Kidney (tissue), 14 donors: ENCODE results near the gene OSBPL10. TPM values are rescaled to one million over a fixed set of nuclear protein-coding genes. Genes with fewer than 3 reads are reported as not detected.

Source experiments
- DNase-seq, 5 donors: peaks; one replicate each; pipeline ENCODE4 v3.0.0-alpha.2; 2013 to 2020
- FAIRE-seq: peaks from 2 replicates; lab custom pipeline; 2012; peaks lifted over from hg19 to GRCh38; lab: Jason Lieb, UNC
- H3K27ac ChIP-seq, 2 donors: one replicate each; pipeline ENCODE4 v1.7.0; 2013; ENCODE audit warnings: low read depth in 2 of 2, low read length in 2 of 2, inconsistent platforms in 1 of 2
- H3K27me3 ChIP-seq: one replicate; pipeline ENCODE4 v1.7.1; 2013; ENCODE audit warnings: low read length, inconsistent platforms; ENCODE audit not compliant: control insufficient read depth, insufficient read depth
- H3K36me3 ChIP-seq, 3 donors: one replicate each; pipeline versions ENCODE4 v1.7.0 to v1.7.1; 2013; ENCODE audit warnings: low read length in 3 of 3, control low read depth in 1 of 3, inconsistent platforms in 1 of 3; ENCODE audit not compliant: insufficient read depth in 3 of 3, control insufficient read depth in 2 of 3
- H3K4me1 ChIP-seq, 3 donors: one replicate each; pipeline versions ENCODE4 v1.7.0 to v1.7.1; 2013; ENCODE audit warnings: low read length in 3 of 3, inconsistent platforms in 1 of 3, low read depth in 1 of 3; ENCODE audit not compliant: control insufficient read depth in 2 of 3, insufficient read depth in 2 of 3
- H3K4me3 ChIP-seq, 3 donors: one replicate each; pipeline versions ENCODE4 v1.7.0 to v1.8.1; 2013; ENCODE audit warnings: low read length in 3 of 3, control low read depth in 1 of 3, inconsistent platforms in 1 of 3
- H3K9ac ChIP-seq, 3 donors: one replicate each; pipeline versions ENCODE4 v1.7.0 to v1.7.1; 2013; ENCODE audit warnings: low read length in 3 of 3, control low read depth in 1 of 3, inconsistent platforms in 1 of 3
- H3K9me3 ChIP-seq, 3 donors: one replicate each; pipeline versions ENCODE4 v1.7.0 to v1.7.1; 2013; ENCODE audit warnings: low read length in 3 of 3, control low read depth in 1 of 3, inconsistent platforms in 1 of 3; ENCODE audit not compliant: control insufficient read depth in 2 of 3, insufficient read depth in 1 of 3
- CTCF ChIP-seq: IDR thresholded peaks from 3 replicates; pipeline ENCODE4 v1.5.1; 2012; ENCODE audit warnings: mild to moderate bottlenecking, moderate library complexity, borderline replicate concordance; ENCODE audit not compliant: insufficient read depth; ENCODE audit errors: extremely low read depth
- intact Hi-C: fragments of 100-400 bp; cut with DNase I; formaldehyde crosslinking; loops from one replicate; pipeline ENCODE4 v1.11.1; 2022
- polyA plus RNA-seq: library from polyadenylated mRNA; stranded (reverse); fragments of 350-450 nt; fragmentation: Illumina TruSeq; extraction: RNeasy Lipid Tissue Mini Kit (QIAGEN cat#74804); gene quantifications from one replicate; pipeline ENCODE4 v1.2.3, GENCODE V29; 2014; ENCODE audit warnings: low read depth, low replicate concordance; ENCODE audit not compliant: insufficient read depth
- total RNA-seq: library from RNA; stranded (reverse); fragmentation: NEBNext Ultra II Directional; extraction: Animal tissue kit (Norgen Biotek cat#: 25700); gene quantifications from one replicate; pipeline ENCODE4 v1.2.1, GENCODE V29; 2021
- donor health status: control.
- donor health status: control.
- donor health status: control.
- donor health status: control.
- donor health status: control.
- donor health status: DM: yes; HTN: yes; CAD: no.
- donor health status: Normal renal cell carcinoma (clear cell type).

Gene OSBPL10
- total and polyA plus RNA-seq, 2 donors from 2014 or later, result 11.8 to 89.3 TPM

- no peak for DNase-seq
- H3K27ac ChIP-seq, result no peak overlapping the region
- intact Hi-C loops, result no loop called here
Measured at GRCh38 chr3:31752305-31753049, 228.6 kb downstream of the OSBPL10 start.

GRCh38 chr3:31750341-31750740, 230.7 kb downstream of the OSBPL10 start:
- Histone ChIP-seq H3K4me1 (peaks cover 0 to under 1% (median 0%) of the 10 kb centered on the region in 3 donors), H3K27me3 (no peaks in the 10 kb centered on the region), H3K9ac (no peak overlapping the region), H3K9me3 (no peaks in the 10 kb centered on the region), H3K4me3 (no peak overlapping the region), H3K27ac (no peak overlapping the region), H3K36me3 (no peaks in the 10 kb centered on the region)
- TF ChIP-seq CTCF, result no peak
- intact Hi-C loops, result no loop called here
- DNase-seq, result no peak
- no peak for FAIRE-seq

More at GRCh38 chr3:31752305-31753049, 228.6 kb downstream of the OSBPL10 start:
- no peak for FAIRE-seq
- Histone ChIP-seq H3K4me3 (no peak overlapping the region), H3K4me1 (peaks cover 0 to 6% (median 6%) of the 10 kb centered on the region in 3 donors), H3K36me3 (no peaks in the 10 kb centered on the region), H3K9me3 (no peaks in the 10 kb centered on the region), H3K9ac (no peak overlapping the region), H3K27me3 (no peaks in the 10 kb centered on the region)
- no peak for TF ChIP-seq CTCF

- intact Hi-C loops, result no loop called here
- no peak for FAIRE-seq
- Histone ChIP-seq H3K27me3 (no peaks in the 10 kb centered on the region), H3K9ac (no peak overlapping the region), H3K27ac (no peak overlapping the region), H3K36me3 (no peaks in the 10 kb centered on the region), H3K4me1 (no peaks in the 10 kb centered on the region), H3K9me3 (no peaks in the 10 kb centered on the region), H3K4me3 (no peak overlapping the region)
- peak in 3 of 5 donors; percentile 22 to 51 (median 46) for DNase-seq
- TF ChIP-seq CTCF, result no peak
Measured at GRCh38 chr3:31748933-31749295, 232.1 kb downstream of the OSBPL10 start.
